ENCODE results near the gene MYH14.
"Not testable (repeated sequence)": the region's sequence is repeated elsewhere in the genome, so short reads cannot be mapped to it uniquely, and the experiment has no call there.

The MYH14 gene

GRCh38 chr19:50224986-50225747 is 21.7 kb downstream of the MYH14 start:
- FAIRE-seq (no peak), DNase-seq (ENCODE audit: low spot score) (no peak)

- DNase-seq (ENCODE audit: low spot score), result no peak
- FAIRE-seq, result no peak
These were observed 23.1 kb downstream of the MYH14 start for GRCh38 chr19:50226536-50226935.

- FAIRE-seq; DNase-seq (ENCODE audit: low spot score): not testable (repeated sequence)
These were observed 24.7 kb downstream of the MYH14 start for GRCh38 chr19:50228153-50228552.

GRCh38 chr19:50230379-50231351 is 27.2 kb downstream of the MYH14 start:
- DNase-seq (ENCODE audit: low spot score), result no peak
- no peak for FAIRE-seq

GRCh38 chr19:50231417-50231816 is 28.0 kb downstream of the MYH14 start:
- not testable (repeated sequence) for DNase-seq (ENCODE audit: low spot score); FAIRE-seq

GRCh38 chr19:50231821-50232220 is 28.4 kb downstream of the MYH14 start:
- DNase-seq (ENCODE audit: low spot score) (no peak), FAIRE-seq (no peak)

- no peak for FAIRE-seq
- no peak for DNase-seq (ENCODE audit: low spot score)
These were observed 29.2 kb downstream of the MYH14 start for GRCh38 chr19:50232600-50232999.

GRCh38 chr19:50233308-50233910 is 30.0 kb downstream of the MYH14 start:
- DNase-seq (ENCODE audit: low spot score) (no peak), FAIRE-seq (no peak)

GRCh38 chr19:50237493-50237892 is 34.1 kb downstream of the MYH14 start:
- FAIRE-seq; DNase-seq (ENCODE audit: low spot score): not testable (repeated sequence)

GRCh38 chr19:50238043-50238442 is 34.6 kb downstream of the MYH14 start:
- DNase-seq (ENCODE audit: low spot score) (no peak), FAIRE-seq (no peak)

- DNase-seq (ENCODE audit: low spot score), result no peak
- FAIRE-seq, result no peak
These were observed 36.6 kb downstream of the MYH14 start for GRCh38 chr19:50239921-50240590.

- FAIRE-seq (no peak), DNase-seq (ENCODE audit: low spot score) (no peak)
These were observed 39.2 kb downstream of the MYH14 start for GRCh38 chr19:50242581-50242980.

GRCh38 chr19:50244695-50245094 is 41.3 kb downstream of the MYH14 start:
- no peak for FAIRE-seq

GRCh38 chr19:50248413-50248812 is 45.0 kb downstream of the MYH14 start:
- FAIRE-seq (no peak), DNase-seq (ENCODE audit: low spot score) (no peak)

More at GRCh38 chr19:50244695-50245094, 41.3 kb downstream of the MYH14 start:
- no peak for DNase-seq (ENCODE audit: low spot score)

- DNase-seq (ENCODE audit: low spot score), result no peak
- no peak for FAIRE-seq
These were observed 45.4 kb downstream of the MYH14 start for GRCh38 chr19:50248826-50249225.

- FAIRE-seq, result no peak
- DNase-seq (ENCODE audit: low spot score), result no peak
These were observed 46.2 kb downstream of the MYH14 start for GRCh38 chr19:50249636-50250035.

GRCh38 chr19:50250450-50251136 is 47.2 kb downstream of the MYH14 start:
- DNase-seq (ENCODE audit: low spot score) (no peak), FAIRE-seq (no peak)

- FAIRE-seq, result no peak
These were observed 48.9 kb downstream of the MYH14 start for GRCh38 chr19:50252111-50252886.

GRCh38 chr19:50252887-50253268 is 49.5 kb downstream of the MYH14 start:
- DNase-seq (ENCODE audit: low spot score), result no peak
- FAIRE-seq, result no peak

More at GRCh38 chr19:50252111-50252886, 48.9 kb downstream of the MYH14 start:
- DNase-seq (ENCODE audit: low spot score), result peak; percentile 56

- no peak for DNase-seq (ENCODE audit: low spot score)
- FAIRE-seq, result no peak
These were observed 51.7 kb downstream of the MYH14 start for GRCh38 chr19:50255115-50255514.
